AG08395 (cell line): ENCODE results near the gene FBXL16.

Experiments used
- DNase-seq: peaks from one replicate; pipeline ENCODE4 v3.0.0; 2012; ENCODE audit warnings: mixed read lengths, low spot score

FBXL16 gene

DNA sequence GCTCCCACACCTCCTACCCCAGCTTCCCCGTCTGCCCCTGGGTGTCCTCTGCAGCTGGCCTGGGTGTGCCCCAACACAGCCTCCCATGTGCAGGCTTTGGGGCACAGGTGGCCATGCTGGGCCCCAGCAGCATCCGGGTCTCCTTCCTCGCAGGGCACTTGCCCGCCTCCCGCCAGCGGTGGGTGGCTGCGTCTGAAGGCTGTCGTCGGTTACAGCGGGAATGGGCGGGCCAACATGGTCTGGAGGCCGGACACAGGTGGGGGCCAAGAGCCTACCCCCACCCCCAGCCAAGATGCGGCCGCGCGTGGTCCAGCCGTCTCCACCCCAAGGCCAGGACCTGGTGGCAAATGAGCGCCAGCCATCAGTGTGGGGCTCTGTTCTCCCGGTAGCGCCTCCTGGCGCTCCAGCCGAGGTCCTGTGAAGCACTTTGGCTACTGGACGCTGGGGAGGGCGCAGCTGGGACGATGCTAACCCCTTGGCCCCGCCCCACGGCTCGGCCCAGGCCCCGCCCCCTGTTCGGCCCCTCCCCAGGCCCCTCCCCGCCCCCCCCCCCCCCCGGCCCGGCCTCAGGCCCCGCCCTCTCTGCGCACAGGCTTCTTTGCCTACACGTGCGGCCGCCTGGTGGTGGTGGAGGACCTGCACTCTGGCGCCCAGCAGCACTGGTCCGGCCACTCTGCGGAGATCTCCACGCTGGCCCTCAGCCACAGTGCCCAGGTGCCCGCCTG lies 45.0 kb downstream of the FBXL16 start:
- peak; percentile 96 for DNase-seq

DNA sequence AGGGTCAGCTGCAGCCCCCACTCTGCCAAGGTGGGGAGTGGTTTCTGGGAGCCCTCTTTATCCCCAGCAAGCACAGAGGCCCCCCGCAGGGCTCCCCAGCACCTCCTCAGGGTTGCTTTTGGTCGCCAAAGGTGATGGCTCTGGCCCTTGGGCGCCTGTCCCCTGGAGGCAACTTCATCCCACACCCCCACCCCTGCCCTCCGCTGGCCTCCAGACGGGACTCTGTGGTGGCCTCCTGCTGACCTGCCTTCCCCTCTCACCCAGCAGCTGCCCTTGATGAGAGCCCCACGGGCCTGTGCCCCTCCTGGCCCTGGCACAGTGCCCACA lies 45.5 kb downstream of the FBXL16 start:
- DNase-seq = no peak

DNA sequence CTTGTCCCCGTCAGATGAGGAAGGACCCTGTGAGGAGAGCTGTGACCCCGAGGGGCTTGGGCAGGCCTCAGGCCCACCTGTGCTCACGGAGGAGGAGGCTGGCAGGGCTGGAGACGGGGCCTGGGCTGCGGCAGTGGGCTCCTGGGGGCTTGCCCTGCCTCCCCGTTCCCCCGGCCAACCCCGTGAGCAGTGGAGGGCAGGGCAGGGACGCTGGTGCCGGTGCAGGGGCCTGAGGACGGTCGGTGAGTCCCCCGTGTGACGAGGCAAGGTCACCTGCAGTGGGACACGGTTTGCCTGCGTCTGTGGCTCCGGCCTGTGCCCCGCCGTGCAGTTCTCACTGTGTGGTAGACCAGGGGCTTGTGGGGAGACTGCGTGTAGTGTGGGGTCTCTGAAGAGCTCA lies 46.0 kb downstream of the FBXL16 start:
- DNase-seq = no peak

GRCh38 chr16:658679-659571 lies 46.7 kb downstream of the FBXL16 start:
- no peak for DNase-seq

GRCh38 chr16:657487-657886 lies 48.1 kb downstream of the FBXL16 start:
- DNase-seq = no peak

DNA sequence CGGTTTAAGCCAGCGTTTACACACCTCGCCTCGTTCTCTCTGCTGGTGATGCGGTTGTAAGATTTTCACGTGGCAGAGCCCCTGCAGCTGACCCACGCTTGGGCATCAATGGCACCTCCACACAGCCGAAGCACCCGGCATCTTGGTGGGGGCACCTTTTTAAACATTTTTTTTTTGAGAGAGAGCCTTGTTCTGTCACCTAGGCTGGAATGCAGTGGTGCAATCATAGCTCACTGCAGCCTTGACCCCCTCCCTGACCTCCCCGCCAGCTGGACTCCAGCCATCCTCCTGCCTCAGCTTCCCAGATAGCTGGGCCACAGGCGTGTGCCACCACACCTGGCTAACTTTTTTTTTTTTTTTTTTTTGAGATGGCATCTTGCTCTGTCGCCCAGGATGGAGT lies 51.6 kb downstream of the FBXL16 start:
- no peak for DNase-seq

GRCh38 chr16:652454-653305 lies 52.9 kb downstream of the FBXL16 start:
- no peak for DNase-seq

- DNase-seq = no peak
Measured at GRCh38 chr16:651844-652243, 53.8 kb downstream of the FBXL16 start.

DNA sequence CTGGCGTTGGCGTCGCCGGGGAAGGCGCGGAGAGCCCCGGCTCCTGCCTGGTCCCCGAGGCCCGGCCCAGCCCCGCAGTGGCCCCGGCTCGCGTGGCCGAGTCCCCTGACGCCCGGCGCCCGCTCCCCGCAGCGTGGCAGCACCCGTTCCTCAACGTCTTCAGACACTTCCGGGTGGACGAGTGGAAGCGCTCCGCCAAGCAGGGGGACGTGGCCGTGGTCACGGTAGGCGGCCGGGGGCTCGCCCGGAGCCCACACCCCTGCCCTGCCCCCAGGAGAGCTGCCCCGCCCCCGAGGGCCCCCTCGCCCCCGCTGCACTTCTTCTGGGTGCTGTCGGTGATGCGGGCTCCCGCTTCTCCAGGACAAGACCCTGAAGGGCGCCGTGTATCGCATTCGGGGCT lies 56.0 kb downstream of the FBXL16 start:
- DNase-seq = peak; percentile 22

GRCh38 chr16:648781-649589 lies 56.6 kb downstream of the FBXL16 start, which contains the start of gene WDR90:
Gene WDR90, plus strand, starts transcription at chr16:649365. Its CDS starts 52 bp downstream, at chr16:649417.
- DNase-seq = peak; percentile 98

GRCh38 chr16:648071-648780 lies 57.4 kb downstream of the FBXL16 start:
- DNase-seq = peak; percentile 28

DNA sequence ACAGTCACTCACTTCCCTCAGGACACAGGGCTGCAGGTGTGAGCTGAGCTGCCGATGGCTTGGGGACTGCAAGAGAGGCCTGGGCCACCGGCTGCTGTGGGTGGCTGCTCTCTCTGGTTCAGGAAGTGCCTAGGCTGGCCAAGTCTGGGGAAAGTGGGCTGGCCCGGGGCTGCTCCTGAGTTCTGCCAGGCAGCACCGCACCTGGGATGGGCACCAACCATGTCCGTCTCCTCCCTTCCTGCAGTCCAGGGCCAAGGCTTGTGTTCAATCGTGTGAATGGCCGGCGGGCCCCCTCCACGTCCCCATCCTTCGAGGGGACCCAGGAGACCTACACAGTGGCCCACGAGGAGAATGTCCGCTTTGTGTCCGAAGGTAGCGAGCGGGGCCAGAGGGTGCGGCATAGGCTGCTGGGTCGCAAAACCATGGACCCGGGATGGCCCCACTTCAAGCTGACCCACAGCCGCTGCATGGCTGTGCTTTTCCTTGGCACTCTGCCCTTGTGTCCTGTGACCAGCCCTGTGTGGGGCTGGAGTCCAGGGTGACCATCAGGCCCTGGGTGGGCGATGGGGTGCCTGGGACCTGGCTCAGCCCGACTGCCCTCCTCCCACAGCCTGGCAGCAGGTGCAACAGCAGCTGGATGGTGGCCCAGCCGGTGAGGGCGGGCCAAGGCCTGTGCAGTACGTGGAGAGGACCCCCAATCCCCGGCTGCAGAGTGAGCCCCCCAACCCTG lies 58.3 kb downstream of the FBXL16 start:
- no peak for DNase-seq

DNA sequence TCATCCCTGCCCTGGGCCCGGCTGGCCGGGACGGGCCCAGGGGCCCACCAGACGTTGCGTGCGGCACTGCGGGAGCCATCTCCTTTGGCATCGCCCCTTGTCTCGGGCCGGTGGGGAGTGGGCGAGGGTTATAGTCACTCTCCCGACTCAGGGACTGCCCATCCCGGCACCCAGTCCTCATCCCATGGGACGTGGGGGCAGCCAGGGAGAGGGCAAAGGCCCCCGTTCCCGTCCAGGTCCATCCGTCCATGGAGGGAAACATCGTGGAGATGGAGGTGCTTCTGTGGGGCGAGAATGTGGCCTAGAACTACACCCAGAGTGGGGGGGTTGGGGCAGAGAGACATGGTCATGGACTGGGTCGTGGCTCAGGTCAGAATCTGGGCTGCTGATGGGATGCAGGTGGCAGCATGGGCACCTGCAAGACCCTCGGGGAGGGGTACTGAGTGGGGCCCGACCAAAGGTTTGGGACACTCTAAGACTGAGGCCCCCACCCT lies 58.9 kb downstream of the FBXL16 start:
- no peak for DNase-seq

- no peak for DNase-seq
Measured at GRCh38 chr16:645852-646678, 59.5 kb downstream of the FBXL16 start.

DNA sequence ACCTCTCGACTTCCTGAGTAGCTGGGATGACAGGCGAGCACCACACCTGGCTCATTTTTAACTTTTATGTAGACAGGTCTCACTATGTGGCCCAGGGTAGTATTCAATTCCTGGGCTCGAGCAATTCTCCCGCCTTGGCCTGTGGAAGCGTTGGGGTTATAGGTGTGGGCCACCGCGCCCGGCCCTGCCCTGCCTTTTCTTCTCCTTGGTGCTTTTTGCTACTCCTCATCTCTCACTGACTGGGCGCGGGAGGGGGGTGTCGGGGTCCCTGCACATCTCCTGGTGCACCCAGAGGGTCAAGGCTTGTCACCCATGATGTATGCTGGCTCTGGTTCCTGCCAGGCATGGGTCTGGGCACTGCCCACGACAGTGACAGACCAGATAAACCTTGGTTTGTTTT lies 61.0 kb downstream of the FBXL16 start:
- no peak for DNase-seq

GRCh38 chr16:643050-643368 lies 62.6 kb downstream of the FBXL16 start:
- no peak for DNase-seq
